HG03558 (cell line): ENCODE data around the gene G0S2.
A peak's percentile ranks its signal among the peaks of the same experiment; 100 is the strongest.

ENCODE experiments used
- ATAC-seq: cut with Tn5 transposase; IDR thresholded peaks from one replicate; pipeline ENCODE4 v1.9.1; 2021; ENCODE audit warnings: moderate number of reproducible peaks; ENCODE audit not compliant: unreplicated experiment; ENCODE audit errors: extremely low read depth

G0S2 gene

DNA sequence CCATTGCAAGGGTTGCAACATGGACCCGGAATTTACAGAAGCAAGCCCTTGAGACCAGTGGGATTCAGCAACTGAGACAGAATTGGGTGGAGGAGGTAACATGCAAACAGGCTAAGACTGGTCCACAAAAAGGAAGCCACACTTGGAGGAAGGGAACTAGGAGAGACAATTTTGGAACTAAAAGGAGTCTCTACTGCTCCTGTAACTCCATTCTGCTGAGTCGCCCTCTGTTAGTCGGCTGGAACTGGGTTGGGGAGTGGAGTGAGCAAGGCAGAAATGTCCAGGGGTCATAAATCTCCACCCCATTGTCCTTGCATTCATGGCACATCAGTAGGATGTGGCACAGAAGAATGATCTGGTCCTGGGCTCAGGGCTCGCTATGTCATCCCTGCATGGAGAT lies 28.1 kb upstream of the G0S2 start:
- ATAC-seq: no peak

- no peak for ATAC-seq
These were observed 26.9 kb upstream of the G0S2 start for GRCh38 chr1:209648346-209648745.

DNA sequence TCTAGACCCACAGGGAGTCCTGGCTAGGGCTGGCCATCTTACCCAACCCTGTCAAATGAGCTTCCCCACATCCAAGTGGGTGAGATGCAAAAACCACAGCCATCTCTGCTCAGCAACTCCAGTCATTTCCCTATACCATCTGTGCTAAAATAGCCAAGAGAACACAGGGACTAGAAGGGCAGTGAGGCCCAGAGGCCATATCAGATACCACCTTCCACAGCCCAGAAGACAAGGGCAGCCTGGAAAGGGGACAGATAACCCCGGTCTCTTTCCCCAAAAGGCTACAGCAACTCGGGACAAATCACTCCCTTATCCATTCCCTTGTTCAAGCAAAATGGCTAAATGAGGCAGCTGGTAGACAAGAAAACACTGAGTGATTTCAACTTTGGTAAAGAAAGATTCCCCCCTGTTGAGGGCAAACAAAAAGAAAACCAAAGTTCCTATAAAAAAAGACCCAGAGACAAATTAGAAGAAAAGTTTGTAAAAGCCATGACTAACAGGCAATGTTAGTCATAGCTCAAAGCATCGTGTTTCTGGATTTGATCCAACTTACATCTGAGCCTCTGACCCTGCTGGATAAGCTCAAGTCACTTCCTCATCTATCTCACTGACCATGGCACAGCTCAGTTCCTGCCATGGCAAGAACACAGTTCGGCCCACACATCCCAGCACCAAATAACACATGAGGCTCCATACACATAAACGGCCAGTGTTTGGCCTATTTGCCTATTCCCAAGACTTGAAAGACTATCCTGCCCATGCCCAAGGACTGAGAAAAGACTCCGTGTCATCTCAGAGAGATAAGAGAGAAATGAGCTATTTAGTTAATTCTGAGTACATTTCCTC lies 26.1 kb upstream of the G0S2 start:
- no peak for ATAC-seq

GRCh38 chr1:209650454-209650853 lies 24.8 kb upstream of the G0S2 start:
- ATAC-seq: no peak

DNA sequence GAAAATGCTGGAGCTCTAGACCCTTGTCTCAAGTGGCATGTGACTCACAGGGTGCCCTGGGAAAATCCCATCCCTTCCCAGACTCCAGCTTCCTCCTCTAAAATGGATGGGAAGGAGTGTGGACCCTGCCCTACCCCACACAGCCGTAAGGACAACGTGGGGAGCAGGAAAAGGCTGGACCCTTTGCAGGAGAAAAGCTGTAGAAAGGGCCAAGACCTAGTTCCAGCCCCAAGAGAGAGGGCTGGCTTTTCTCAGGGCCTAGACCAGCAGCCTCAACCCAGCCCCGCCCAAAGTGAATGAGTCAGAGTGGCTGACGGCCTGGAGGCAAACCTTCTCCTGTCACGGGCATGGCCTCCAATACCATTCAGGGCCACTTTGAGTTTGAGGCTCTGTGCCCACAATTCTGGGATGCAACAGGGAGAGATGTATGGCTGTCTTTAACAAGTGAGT lies 24.0 kb upstream of the G0S2 start:
- ATAC-seq: no peak

GRCh38 chr1:209652121-209652735 lies 23.0 kb upstream of the G0S2 start, which contains the start of gene LAMB3:
TSS of gene LAMB3 (minus strand) at chr1:209652425. CDS start at chr1:209650944, 1,481 bp downstream.
- ATAC-seq: no peak

- no peak for ATAC-seq
These were observed 22.3 kb upstream of the G0S2 start for GRCh38 chr1:209652873-209653401.

GRCh38 chr1:209653915-209654351 lies 21.3 kb upstream of the G0S2 start:
- no peak for ATAC-seq

DNA sequence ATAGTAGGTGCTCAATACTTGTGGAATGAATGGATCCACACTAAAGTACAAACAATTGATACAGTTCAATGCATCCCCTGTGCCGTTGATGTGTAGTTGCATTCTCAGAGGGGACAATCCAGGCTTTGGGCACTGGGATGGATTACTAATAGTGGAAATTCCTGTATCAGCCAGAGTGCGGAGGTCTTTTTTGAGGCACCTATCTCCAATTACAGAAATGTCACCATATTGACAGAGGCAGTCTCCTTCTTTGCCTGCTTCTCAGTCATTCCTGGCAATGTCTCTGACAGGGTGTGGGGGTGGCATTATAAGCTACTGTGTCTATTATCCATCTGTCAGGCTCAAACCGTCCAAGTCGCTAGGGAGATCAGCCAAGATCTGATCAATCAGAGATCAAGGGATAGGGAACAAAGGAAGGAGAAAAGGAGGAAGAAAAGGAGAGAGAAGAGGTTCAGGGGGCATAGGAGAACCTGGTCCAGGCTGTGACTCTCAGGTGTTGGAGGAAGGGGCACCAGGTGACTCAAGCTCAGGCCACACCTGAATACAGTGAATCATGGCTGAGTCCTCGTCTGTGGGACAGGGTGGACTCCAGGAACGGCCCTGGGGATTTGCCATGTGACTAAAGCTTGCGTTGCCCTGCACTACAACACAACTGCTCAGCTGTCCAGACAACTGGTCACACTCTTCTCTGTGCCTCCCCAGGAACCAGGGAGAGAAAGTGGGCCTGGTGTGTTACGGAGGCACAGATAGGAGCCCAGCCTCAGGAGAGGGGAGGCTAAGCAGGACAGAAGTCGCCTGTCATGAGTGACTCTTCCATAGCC lies 19.6 kb upstream of the G0S2 start:
- no peak for ATAC-seq

GRCh38 chr1:209657140-209657879 lies 17.9 kb upstream of the G0S2 start:
- no peak for ATAC-seq

DNA sequence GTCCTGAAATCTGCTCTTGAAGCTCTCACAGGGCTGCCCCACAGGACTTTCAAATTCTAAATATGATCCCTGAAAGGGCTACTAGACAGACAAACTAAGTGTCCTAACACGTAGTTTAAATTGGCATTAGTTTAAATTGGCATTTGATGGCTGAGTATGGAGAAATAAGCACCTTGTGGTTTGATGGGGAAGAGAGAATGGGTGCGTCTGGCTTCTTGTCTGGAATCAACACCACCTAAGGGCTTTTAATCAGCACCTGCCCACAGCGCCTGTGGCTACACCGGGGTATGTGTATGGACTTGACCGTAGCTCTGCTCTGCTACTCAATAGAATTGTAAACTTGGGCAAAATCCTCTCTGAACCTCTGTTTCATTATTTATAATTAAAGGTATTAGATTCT lies 17.3 kb upstream of the G0S2 start:
- ATAC-seq: no peak

DNA sequence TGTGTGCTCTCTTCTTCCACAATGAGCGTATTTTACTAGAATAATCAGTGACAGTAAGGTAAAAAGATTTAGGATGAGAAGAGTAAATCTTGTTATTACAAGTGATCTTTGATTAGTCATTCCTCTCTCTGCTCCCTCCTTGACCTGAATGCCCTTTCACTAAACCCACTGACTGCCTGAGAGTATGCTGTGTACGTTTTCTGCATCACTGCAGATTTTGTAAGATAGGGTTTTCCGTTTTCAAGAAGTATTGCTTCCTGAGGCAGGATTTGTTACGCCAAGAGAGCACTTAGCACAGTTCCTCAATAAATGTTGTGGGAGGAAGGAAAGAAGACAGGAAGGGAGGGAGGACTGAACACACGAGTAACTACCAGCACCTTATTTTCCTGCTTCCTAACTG lies 15.3 kb upstream of the G0S2 start:
- ATAC-seq: peak; percentile 93

- ATAC-seq: no peak
These were observed 14.1 kb upstream of the G0S2 start for GRCh38 chr1:209661071-209661470.

GRCh38 chr1:209662879-209663327 lies 12.3 kb upstream of the G0S2 start:
- ATAC-seq: no peak

GRCh38 chr1:209667103-209667502 lies 8.1 kb upstream of the G0S2 start:
- no peak for ATAC-seq

GRCh38 chr1:209667708-209668107 lies 7.5 kb upstream of the G0S2 start:
- ATAC-seq: no peak

DNA sequence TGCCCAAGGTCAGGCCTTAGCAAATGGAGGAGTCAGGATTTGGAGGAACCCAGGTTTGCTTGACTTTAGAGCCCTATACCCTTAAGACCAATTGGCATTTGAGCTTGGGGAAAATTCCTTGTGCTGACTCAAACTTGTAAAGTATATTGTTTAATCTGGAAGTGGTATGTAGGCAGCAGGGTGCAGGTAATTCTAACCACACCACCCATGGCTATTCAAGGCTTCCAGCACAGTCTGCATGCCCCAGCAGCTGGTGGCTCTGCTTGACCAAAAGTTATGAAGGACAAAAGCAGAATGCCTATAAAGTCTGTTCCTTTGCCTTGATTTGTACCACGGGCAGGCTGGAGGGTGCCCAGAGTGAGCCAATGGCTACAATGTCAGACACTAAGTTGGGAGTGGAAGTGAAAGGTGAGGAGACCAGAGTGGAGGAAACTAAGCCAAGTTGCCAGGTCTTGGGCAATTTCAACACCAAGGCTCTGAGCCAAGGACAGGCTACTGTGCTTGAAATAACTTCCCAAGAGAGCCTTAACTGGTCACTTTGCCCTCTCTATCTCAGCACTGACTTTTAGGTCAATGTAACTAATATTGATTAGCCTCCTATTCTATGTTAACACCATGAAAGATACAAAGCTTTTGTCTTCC lies 4.7 kb upstream of the G0S2 start:
- no peak for ATAC-seq

DNA sequence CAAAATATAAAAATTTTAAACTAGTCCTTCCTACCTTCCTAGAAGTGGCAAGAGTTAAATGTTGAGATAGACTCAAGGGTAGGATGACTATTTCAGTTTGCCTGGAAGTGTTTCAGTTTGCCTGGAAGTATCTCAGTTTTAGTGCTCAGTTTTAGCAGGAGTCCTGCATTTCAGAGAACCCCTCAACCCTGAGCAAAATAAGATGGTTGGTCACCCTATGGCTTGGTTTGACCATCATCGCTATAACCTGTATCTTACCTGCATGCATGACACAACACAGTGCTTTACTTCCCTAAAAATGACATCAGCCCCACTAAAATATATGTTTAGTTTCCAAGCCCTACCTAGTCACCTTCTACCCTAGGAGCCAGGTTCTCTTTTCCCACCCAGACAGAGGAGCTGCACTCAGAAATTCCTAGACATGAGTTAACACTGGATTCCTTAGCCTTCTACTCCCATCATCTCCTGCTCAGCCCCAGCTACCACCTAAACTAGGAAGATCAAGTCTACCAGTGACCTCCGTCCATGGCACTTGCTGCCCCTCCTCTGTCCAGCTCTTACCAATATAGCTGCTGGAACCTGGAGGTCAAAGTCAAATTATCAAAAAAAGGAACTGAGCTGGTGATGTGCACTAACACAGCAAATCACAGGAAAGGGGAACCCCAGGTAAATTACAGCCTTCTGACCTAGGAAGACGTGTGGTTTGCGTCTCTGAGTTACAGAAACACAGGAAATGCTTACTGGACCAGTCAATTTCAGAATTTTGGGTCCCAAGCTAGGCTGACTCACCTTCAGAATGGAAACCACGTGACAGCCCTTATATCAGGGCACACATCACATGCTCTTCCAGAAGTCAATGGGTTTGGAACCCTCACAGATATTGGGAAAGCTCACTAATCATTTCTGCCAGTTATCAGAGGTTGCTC lies 2.2 kb upstream of the G0S2 start:
- ATAC-seq: peak; percentile 93
